Kidney (tissue), 14 donors: ENCODE measurements around the gene PLEKHB1. TPM values are rescaled to one million over a fixed set of nuclear protein-coding genes. Genes with fewer than 3 reads are reported as not detected.

Experiments used
- DNase-seq, 5 donors: peaks; one replicate each; pipeline ENCODE4 v3.0.0-alpha.2; 2013 to 2020
- FAIRE-seq: peaks from 2 replicates; lab custom pipeline; 2012; peaks lifted over from hg19 to GRCh38; lab: Jason Lieb, UNC
- H3K27ac ChIP-seq, 2 donors: one replicate each; pipeline ENCODE4 v1.7.0; 2013; ENCODE audit warnings: low read depth in 2 of 2, low read length in 2 of 2, inconsistent platforms in 1 of 2
- H3K27me3 ChIP-seq: one replicate; pipeline ENCODE4 v1.7.1; 2013; ENCODE audit warnings: low read length, inconsistent platforms; ENCODE audit not compliant: control insufficient read depth, insufficient read depth
- H3K36me3 ChIP-seq, 3 donors: one replicate each; pipeline versions ENCODE4 v1.7.0 to v1.7.1; 2013; ENCODE audit warnings: low read length in 3 of 3, control low read depth in 1 of 3, inconsistent platforms in 1 of 3; ENCODE audit not compliant: insufficient read depth in 3 of 3, control insufficient read depth in 2 of 3
- H3K4me1 ChIP-seq, 3 donors: one replicate each; pipeline versions ENCODE4 v1.7.0 to v1.7.1; 2013; ENCODE audit warnings: low read length in 3 of 3, inconsistent platforms in 1 of 3, low read depth in 1 of 3; ENCODE audit not compliant: control insufficient read depth in 2 of 3, insufficient read depth in 2 of 3
- H3K4me3 ChIP-seq, 3 donors: one replicate each; pipeline versions ENCODE4 v1.7.0 to v1.8.1; 2013; ENCODE audit warnings: low read length in 3 of 3, control low read depth in 1 of 3, inconsistent platforms in 1 of 3
- H3K9ac ChIP-seq, 3 donors: one replicate each; pipeline versions ENCODE4 v1.7.0 to v1.7.1; 2013; ENCODE audit warnings: low read length in 3 of 3, control low read depth in 1 of 3, inconsistent platforms in 1 of 3
- H3K9me3 ChIP-seq, 3 donors: one replicate each; pipeline versions ENCODE4 v1.7.0 to v1.7.1; 2013; ENCODE audit warnings: low read length in 3 of 3, control low read depth in 1 of 3, inconsistent platforms in 1 of 3; ENCODE audit not compliant: control insufficient read depth in 2 of 3, insufficient read depth in 1 of 3
- CTCF ChIP-seq: IDR thresholded peaks from 3 replicates; pipeline ENCODE4 v1.5.1; 2012; ENCODE audit warnings: mild to moderate bottlenecking, moderate library complexity, borderline replicate concordance; ENCODE audit not compliant: insufficient read depth; ENCODE audit errors: extremely low read depth
- intact Hi-C: fragments of 100-400 bp; cut with DNase I; formaldehyde crosslinking; loops from one replicate; pipeline ENCODE4 v1.11.1; 2022
- polyA plus RNA-seq: library from polyadenylated mRNA; stranded (reverse); fragments of 350-450 nt; fragmentation: Illumina TruSeq; extraction: RNeasy Lipid Tissue Mini Kit (QIAGEN cat#74804); gene quantifications from one replicate; pipeline ENCODE4 v1.2.3, GENCODE V29; 2014; ENCODE audit warnings: low read depth, low replicate concordance; ENCODE audit not compliant: insufficient read depth
- total RNA-seq: library from RNA; stranded (reverse); fragmentation: NEBNext Ultra II Directional; extraction: Animal tissue kit (Norgen Biotek cat#: 25700); gene quantifications from one replicate; pipeline ENCODE4 v1.2.1, GENCODE V29; 2021
- donor health status: control.
- donor health status: control.
- donor health status: control.
- donor health status: control.
- donor health status: control.
- donor health status: DM: yes; HTN: yes; CAD: no.
- donor health status: Normal renal cell carcinoma (clear cell type).

PLEKHB1 gene
- total and polyA plus RNA-seq, 2 donors from 2014 or later: 21.0 to 30.4 TPM

- no peak for FAIRE-seq
These were observed 64.6 kb downstream of the PLEKHB1 start for GRCh38 chr11:73710964-73711363.

More at GRCh38 chr11:73710964-73711363, 64.6 kb downstream of the PLEKHB1 start:
- no peak overlapping the region for H3K27ac ChIP-seq
- no peak overlapping the region for H3K4me3 ChIP-seq
- intact Hi-C loops: no loop called here
- H3K27me3 ChIP-seq: no peaks in the 10 kb centered on the region
- no peaks in the 10 kb centered on the region for H3K9me3 ChIP-seq
- TF ChIP-seq CTCF: no peak
- no peak for DNase-seq
- no peak overlapping the region for H3K9ac ChIP-seq
- no peaks in the 10 kb centered on the region for H3K4me1 ChIP-seq
- peaks cover 0 to 14% (median 0%) of the 10 kb centered on the region in 3 donors for H3K36me3 ChIP-seq

Other genes starting within 250 kb of the PLEKHB1 start
- 38.1 TPM for gene FAM168A, start 48.5 kb upstream of the PLEKHB1 start, total RNA-seq
- 8.9 TPM for gene FAM168A, start 48.5 kb upstream of the PLEKHB1 start, polyA plus RNA-seq
- gene RAB6A, start 114.5 kb downstream of the PLEKHB1 start, total RNA-seq: 138 TPM
- 61.0 TPM for gene RAB6A, start 114.5 kb downstream of the PLEKHB1 start, polyA plus RNA-seq
- gene MRPL48, start 141.3 kb downstream of the PLEKHB1 start, total RNA-seq: 27.5 TPM
- gene MRPL48, start 141.3 kb downstream of the PLEKHB1 start, polyA plus RNA-seq: 79.3 TPM
- gene COA4, start 230.3 kb downstream of the PLEKHB1 start, total RNA-seq: 64.7 TPM
- 177 TPM for gene COA4, start 230.3 kb downstream of the PLEKHB1 start, polyA plus RNA-seq
- 18.2 TPM for gene PAAF1, start 230.4 kb downstream of the PLEKHB1 start, total RNA-seq
- 31.4 TPM for gene PAAF1, start 230.4 kb downstream of the PLEKHB1 start, polyA plus RNA-seq